Ecto neural progenitor cell (in vitro differentiated cells): ENCODE data around the gene AHSA1.
"Not testable (repeated sequence)": the region's sequence is repeated elsewhere in the genome, so short reads cannot be mapped to it uniquely, and the experiment has no call there.

Source experiments
- DNase-seq: peaks from one replicate; pipeline ENCODE4 v3.0.0-alpha.2; 2018; ENCODE audit warnings: low spot score

Gene AHSA1

GRCh38 chr14:77457522-77458248 lies at the start of gene AHSA1, which contains the start of gene VIPAS39:
TSS of gene AHSA1 (plus strand) at chr14:77458093. CDS start at chr14:77458190, 97 bp downstream.
TSS of gene VIPAS39 (minus strand) at chr14:77457601. CDS start at chr14:77454102, 3,499 bp downstream.
- DNase-seq, result peak; percentile 95

GRCh38 chr14:77409131-77409533 lies 48.8 kb upstream of the AHSA1 start:
- DNase-seq, result no peak

GRCh38 chr14:77415403-77416030 lies 42.4 kb upstream of the AHSA1 start:
- DNase-seq, result not testable (repeated sequence)

- not testable (repeated sequence) for DNase-seq
These were observed 41.8 kb upstream of the AHSA1 start for GRCh38 chr14:77416098-77416497.

- DNase-seq, result no peak
These were observed 41.1 kb upstream of the AHSA1 start for GRCh38 chr14:77416836-77417235.

- DNase-seq, result no peak
These were observed 36.7 kb upstream of the AHSA1 start for GRCh38 chr14:77421201-77421600.

GRCh38 chr14:77423423-77423822 lies 34.5 kb upstream of the AHSA1 start, which contains the start of gene NOXRED1:
TSS of gene NOXRED1 (minus strand) at chr14:77423523. CDS start at chr14:77422889, 634 bp downstream.
- DNase-seq, result no peak

- no peak for DNase-seq
These were observed 33.0 kb upstream of the AHSA1 start for GRCh38 chr14:77424862-77425261.

- DNase-seq, result no peak
These were observed 31.5 kb upstream of the AHSA1 start for GRCh38 chr14:77426396-77426795.

- no peak for DNase-seq
These were observed 21.9 kb upstream of the AHSA1 start for GRCh38 chr14:77436042-77436441.

DNA sequence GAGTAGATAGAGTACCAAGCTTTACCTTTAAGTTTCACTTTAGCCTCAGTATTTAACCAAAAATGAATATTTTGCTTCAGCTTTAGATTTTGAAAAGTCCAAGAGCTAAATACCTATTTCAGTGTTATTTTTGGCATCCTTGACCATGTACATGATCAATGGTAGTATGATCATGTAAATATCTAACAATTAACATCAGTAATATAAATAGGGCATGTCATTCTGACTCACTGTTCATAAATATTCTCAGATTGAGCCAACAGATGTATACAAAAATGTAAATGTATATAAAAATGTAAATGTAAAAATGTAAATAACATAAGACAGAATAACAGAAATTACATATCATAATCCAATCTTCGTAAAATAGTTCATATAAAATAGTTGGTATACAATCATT lies 19.3 kb upstream of the AHSA1 start:
- DNase-seq, result no peak

DNA sequence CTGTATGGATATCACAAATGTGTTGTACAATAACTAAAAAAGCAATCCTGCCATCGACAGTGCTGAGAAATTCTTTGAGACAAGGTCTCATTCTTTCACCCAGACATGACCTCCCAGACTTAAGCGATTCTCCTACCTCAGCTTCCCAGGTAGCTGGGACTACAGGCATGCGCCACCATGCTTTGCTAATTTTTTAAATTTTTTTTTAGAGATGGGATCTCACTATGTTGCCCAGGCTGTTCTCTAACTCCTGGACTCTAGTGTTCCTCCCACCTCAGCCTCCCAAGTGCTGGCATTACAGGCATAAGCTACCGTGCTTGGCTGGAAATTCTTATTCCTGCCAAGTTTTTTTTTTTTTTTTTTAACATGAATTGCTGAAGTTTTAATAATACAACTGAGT lies 18.0 kb upstream of the AHSA1 start:
- DNase-seq, result no peak

DNA sequence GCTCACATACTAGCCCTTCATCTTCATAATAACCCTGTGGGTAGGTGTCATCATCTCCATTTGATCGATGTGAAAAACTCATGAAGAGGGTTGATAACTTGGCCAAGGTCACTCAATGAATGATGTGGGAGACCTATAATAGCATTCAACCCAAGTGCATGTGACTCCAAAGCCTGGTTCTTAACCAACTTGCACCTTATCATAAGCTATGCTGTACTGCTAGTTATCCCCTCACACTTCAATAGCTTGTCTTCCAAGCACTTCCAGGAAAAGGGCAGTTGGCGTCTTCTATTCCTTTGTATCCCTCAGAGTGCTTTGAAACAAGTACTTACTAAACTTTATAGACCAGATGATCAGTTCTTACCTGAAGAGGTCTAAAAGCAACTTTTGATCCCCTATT lies 15.7 kb upstream of the AHSA1 start:
- DNase-seq, result no peak

GRCh38 chr14:77455966-77456640 lies 1.8 kb upstream of the AHSA1 start:
- no peak for DNase-seq

GRCh38 chr14:77457115-77457521 lies 775 bp upstream of the AHSA1 start:
- DNase-seq, result no peak

DNA sequence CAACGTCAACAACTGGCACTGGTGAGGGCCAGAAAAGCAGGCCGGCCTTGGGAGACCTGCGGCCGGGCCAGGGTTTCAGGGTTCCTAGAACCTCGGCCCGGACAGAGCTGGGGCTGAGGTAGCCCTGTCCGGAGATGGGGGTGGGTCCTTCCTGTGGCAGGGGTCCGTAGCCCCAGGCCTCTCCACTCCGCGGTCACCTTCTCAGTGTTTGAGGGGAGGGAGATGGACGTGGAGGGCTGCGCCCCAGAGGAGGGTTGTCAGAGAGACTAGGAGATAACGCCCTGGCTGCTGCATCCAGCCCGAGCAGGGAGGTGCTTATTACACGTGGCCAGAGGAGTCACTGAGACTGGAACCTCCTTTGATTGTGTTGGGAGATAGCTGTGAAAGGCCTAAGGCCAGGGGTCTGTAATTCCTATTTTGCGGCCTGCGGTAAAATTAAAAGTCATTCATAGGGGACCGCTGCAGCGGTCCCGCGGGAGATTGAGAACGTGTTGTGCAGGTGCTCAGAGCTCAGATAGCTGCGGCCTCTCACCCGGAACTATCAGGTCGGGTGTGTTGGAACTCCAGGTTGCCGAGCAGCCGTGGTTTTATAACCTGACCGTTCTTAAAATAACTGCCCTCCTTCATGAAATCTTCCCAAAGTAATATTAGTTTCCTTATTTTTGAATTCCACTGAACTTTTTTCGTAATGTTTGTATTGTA lies 507 bp downstream of the AHSA1 start:
- DNase-seq, result no peak

GRCh38 chr14:77459072-77459723 lies 1.3 kb downstream of the AHSA1 start:
- DNase-seq, result peak; percentile 68

DNA sequence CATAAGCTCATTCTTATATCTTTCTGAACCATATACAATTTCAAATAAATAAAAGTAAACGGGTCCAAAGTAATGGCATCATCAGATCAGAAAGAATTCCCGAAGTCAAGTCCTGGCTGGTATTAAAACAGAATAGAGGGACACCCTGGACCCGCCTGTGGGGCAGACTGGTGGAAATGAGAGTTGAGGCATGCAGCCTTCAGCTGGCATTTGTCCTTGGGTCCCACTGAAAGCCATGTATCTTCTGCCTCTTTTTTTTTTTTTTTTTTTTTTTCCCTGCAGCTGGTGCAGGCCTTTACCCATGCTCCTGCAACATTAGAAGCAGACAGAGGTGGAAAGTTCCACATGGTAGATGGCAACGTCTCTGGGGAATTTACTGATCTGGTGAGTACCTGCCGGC lies 9.9 kb downstream of the AHSA1 start:
- no peak for DNase-seq

GRCh38 chr14:77469067-77469505 lies 11.2 kb downstream of the AHSA1 start:
- no peak for DNase-seq

- no peak for DNase-seq
These were observed 11.6 kb downstream of the AHSA1 start for GRCh38 chr14:77469539-77469938.

GRCh38 chr14:77470224-77470870 lies 12.5 kb downstream of the AHSA1 start:
- DNase-seq, result no peak
